LNCAP (cell line): ENCODE results near the gene GNPTG.

ENCODE experiments used
- CTCF ChIP-seq: fragments of 450-650 bp; IDR thresholded peaks from 2 replicates; pipeline ENCODE4 v1.5.1; 2017; ENCODE audit warnings: mild to moderate bottlenecking

GNPTG gene

GRCh38 chr16:1351582-1352362 lies at the start of gene GNPTG, which contains the start of gene TSR3:
TSS of gene GNPTG (plus strand) at chr16:1351931. CDS start at chr16:1351966, 35 bp downstream.
TSS of gene TSR3 (minus strand) at chr16:1351878. CDS start at chr16:1351804, 74 bp downstream.
- no peak for TF ChIP-seq CTCF

DNA sequence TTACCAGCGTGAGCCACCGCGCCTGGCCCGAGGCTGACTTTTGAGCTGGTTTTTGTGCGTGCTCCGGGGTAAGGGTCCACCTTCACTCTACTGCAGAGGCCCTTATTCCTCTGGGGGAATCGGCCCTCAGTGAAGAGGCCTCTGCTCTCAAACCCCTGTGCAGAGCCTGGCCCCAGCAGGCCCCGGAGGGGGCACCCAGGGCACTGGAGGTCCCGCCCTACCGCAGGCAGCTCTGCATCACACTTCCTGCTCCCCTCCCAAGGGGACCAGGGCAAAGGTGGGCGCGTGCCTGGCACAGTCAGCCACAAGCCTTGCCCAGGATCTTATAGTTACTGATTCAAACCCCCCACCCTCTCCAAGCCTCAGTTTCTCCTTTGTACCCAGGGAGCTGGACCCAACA lies 45.9 kb upstream of the GNPTG start:
- TF ChIP-seq CTCF = no peak

- TF ChIP-seq CTCF = no peak
Measured at GRCh38 chr16:1306334-1306733, 45.4 kb upstream of the GNPTG start.

- TF ChIP-seq CTCF = no peak
Measured at GRCh38 chr16:1308036-1308976, 43.4 kb upstream of the GNPTG start.

DNA sequence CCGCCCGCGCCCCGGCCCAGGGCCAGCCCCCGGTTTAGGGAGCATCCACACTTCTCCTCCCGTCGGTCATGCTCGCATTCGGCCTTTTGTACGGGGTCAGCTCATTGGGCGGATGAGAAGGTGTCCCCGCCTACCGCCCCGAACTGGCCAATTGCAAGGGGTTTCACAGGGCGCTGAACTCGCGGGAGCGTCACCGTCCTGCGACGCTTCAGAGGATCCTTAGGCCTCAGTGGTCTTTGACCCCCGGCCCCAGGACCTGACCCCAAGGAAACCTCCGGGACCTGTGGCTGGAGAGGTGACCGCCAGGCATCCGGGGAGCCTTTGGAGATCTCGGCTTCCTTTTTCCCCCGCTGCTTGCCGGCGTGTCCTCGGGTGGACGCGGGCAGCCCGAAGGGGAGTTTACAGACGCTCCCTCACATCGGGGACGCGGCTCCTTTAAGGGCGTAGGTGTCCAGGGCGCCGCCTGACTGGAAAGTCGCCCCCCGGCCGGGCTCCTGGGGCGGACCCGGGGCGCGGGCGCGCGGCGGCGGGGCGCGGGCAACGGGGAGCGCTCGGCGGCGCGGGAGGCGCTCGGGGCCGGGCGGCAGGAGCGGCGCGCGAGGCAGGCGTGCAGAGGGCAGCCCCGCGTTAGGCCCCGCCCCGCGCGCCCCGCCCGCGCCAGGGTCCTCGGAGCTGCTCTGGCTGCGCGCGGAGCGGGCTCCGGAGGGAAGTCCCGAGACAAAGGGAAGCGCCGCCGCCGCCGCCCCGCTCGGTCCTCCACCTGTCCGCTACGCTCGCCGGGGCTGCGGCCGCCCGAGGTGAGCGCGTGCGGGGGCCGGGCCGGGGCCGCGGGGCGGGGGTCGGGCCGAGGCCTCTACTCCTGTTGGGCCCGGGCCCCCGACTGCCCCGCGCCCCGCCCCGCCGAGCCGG lies 42.5 kb upstream of the GNPTG start, which contains the start of gene UBE2I:
Gene UBE2I (plus strand): TSS at position 660 of the 909 bp plus-strand sequence. CDS start 4,395 bp downstream, outside the sequence.
- TF ChIP-seq CTCF = no peak

DNA sequence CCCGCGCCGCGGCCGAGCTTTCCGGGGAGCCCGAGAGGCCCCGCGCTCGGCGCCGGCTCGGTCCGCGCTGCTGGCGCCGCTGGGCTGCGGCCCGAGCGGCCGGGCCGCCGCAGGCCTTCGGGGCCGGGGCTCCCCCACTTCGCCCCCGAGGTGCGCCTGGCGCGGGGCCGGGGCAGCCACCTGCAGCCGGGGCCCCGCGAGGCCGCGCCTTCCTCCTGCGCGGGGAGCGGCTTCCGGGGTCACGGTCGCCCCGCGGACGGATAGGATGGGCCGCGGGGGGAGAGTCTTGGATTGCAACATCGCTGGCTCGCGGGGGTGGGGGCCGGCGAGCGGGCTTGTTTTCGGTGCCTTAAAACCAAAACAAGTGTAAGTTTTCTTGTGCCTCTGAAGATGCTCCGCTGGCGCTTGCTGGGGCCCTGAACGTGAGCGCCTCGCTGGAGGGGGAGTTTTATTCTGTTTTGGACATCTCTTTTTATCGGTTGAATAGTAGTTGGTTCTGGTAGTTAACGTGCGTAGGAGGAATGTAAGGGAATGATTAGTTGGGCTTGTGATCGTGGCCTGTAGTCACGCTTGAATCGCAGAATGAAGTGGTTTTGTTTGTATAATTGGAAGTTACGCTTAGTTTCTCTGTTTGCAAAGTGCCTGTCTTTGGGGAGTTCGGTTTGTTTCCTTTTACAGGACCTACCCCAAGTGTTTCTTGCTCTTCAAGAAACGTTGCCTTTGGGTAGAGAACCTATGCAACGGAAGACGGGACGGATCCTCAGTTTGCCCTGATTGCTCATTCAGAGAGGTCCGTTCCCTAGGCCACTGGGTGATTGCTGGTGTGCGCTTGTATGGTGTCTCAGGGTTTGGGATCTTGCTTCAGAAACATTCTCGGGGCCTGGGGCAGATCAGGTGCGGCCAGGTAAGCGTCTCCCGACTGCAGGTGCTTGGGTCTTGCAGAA lies 41.6 kb upstream of the GNPTG start:
- TF ChIP-seq CTCF = no peak
